ENCODE results near the gene PNPLA1. TPM values are rescaled to one million over a fixed set of nuclear protein-coding genes. Genes with fewer than 3 reads are reported as not detected.

Gene PNPLA1
- total RNA-seq, 1 experiment from 2014 or later: 0.10 TPM

DNA sequence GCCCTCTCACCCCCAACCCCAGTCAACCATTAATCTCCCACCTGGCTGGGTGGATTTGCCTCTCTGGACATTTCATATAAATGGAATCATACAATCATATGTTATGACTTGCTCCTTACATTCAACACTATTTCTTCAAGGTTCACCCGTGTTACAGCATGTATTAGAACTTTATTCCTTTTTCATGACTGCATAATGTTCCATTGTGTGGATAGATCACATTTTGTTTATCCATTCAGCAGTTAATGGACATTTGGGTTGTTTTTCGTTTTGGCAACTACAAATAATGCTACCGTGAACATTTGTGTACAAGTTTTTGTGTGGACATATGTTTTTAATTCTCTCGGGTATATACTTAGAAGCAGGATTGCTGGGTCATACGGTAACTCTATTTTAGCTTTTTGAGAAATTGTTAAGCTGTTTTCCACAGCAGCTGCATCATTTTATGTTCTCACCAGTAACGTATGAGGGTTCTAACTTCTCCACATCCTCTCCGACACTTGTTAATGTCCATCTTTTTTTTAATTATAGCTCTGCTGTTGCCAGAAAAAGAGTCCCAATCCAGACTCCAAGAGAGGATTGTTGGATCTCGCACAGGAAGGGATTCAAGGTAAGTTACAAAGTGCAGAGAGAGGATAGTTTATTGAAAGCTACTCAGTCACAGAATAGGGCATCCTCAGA is 82.8 kb downstream of the PNPLA1 start:
- H3K79me2 ChIP-seq (ENCODE audit: insufficient read depth, low read length): no peaks in the 10 kb centered on the region
- H3K27ac ChIP-seq (ENCODE audit: low read depth, low read length): no peak overlapping the region
- H3K9me2 ChIP-seq (ENCODE audit: insufficient read depth): no peaks in the 10 kb centered on the region
- H4K20me1 ChIP-seq (ENCODE audit: insufficient read depth): no peaks in the 10 kb centered on the region
- H3K27me3 ChIP-seq (ENCODE audit: insufficient read depth, low read length): no peaks in the 10 kb centered on the region
- no peak for ATAC-seq
- no peak overlapping the region for H3K4me3 ChIP-seq (replicated peaks in 1 of 2; ENCODE audit: low read depth in 1 of 2, low read length in 2 of 2)
- intact Hi-C loops (cut with micrococcal nuclease): no loop called here
- DNase-seq (ENCODE audit: low read depth, low spot score): no peak
- RAD21 ChIA-PET (ENCODE audit: low non-redundant PET in 1 of 2, low total read pairs in 2 of 2, uncharacterized antibody in 2 of 2, unreplicated experiment in 2 of 2): no interaction called here
- H2AFZ ChIP-seq (ENCODE audit: low read depth, low read length, poor library complexity, severe bottlenecking): no peak overlapping the region
- H3K9me3 ChIP-seq (ENCODE audit: control insufficient read depth in 1 of 2, insufficient read depth in 1 of 2, low read depth in 1 of 2, low read length in 2 of 2): peaks cover 0 to 5% of the 10 kb centered on the region in 2 experiments; a peak in 1 of 4 replicates
- POLR2A ChIA-PET: no interaction called here
- no peaks in the 10 kb centered on the region for H3K36me3 ChIP-seq (ENCODE audit: control insufficient read depth in 1 of 2, insufficient read depth in 2 of 2, low read length in 2 of 2)
- H3K4me1 ChIP-seq (ENCODE audit: control insufficient read depth in 1 of 2, insufficient read depth in 2 of 2, low read length in 2 of 2): peaks cover 0 to 10% of the 10 kb centered on the region in 2 experiments; a peak in 1 of 4 replicates
- no peak overlapping the region for H3K9ac ChIP-seq (ENCODE audit: low read length)
- TF ChIP-seq, protein P1, sequence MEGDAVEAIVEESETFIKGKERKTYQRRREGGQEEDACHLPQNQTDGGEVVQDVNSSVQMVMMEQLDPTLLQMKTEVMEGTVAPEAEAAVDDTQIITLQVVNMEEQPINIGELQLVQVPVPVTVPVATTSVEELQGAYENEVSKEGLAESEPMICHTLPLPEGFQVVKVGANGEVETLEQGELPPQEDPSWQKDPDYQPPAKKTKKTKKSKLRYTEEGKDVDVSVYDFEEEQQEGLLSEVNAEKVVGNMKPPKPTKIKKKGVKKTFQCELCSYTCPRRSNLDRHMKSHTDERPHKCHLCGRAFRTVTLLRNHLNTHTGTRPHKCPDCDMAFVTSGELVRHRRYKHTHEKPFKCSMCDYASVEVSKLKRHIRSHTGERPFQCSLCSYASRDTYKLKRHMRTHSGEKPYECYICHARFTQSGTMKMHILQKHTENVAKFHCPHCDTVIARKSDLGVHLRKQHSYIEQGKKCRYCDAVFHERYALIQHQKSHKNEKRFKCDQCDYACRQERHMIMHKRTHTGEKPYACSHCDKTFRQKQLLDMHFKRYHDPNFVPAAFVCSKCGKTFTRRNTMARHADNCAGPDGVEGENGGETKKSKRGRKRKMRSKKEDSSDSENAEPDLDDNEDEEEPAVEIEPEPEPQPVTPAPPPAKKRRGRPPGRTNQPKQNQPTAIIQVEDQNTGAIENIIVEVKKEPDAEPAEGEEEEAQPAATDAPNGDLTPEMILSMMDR (IDR thresholded peaks at IDR 0.05 in 2 of 3, conservative IDR thresholded peaks at IDR 0.05 in 1 of 3; ENCODE audit: borderline replicate concordance in 1 of 3, insufficient read depth in 1 of 3, low read depth in 2 of 3, low read length in 2 of 3): no peak
- no peak for TF ChIP-seq EZH2 (IDR thresholded peaks at IDR 0.05)
- TF ChIP-seq, protein P2, sequence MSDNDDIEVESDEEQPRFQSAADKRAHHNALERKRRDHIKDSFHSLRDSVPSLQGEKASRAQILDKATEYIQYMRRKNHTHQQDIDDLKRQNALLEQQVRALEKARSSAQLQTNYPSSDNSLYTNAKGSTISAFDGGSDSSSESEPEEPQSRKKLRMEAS (IDR thresholded peaks at IDR 0.05): no peak
- no peak for TF ChIP-seq EGR1 (IDR thresholded peaks at IDR 0.05; ENCODE audit: low read depth)
- TF ChIP-seq CEBPB (IDR thresholded peaks at IDR 0.05; ENCODE audit: low read depth): no peak
- TF ChIP-seq ATF3 (IDR thresholded peaks at IDR 0.05): no peak
- no peak for TF ChIP-seq TCF7L2 (IDR thresholded peaks at IDR 0.05; ENCODE audit: borderline replicate concordance, extremely low read depth, insufficient read depth, insufficient read length)
- TF ChIP-seq, protein P3, sequence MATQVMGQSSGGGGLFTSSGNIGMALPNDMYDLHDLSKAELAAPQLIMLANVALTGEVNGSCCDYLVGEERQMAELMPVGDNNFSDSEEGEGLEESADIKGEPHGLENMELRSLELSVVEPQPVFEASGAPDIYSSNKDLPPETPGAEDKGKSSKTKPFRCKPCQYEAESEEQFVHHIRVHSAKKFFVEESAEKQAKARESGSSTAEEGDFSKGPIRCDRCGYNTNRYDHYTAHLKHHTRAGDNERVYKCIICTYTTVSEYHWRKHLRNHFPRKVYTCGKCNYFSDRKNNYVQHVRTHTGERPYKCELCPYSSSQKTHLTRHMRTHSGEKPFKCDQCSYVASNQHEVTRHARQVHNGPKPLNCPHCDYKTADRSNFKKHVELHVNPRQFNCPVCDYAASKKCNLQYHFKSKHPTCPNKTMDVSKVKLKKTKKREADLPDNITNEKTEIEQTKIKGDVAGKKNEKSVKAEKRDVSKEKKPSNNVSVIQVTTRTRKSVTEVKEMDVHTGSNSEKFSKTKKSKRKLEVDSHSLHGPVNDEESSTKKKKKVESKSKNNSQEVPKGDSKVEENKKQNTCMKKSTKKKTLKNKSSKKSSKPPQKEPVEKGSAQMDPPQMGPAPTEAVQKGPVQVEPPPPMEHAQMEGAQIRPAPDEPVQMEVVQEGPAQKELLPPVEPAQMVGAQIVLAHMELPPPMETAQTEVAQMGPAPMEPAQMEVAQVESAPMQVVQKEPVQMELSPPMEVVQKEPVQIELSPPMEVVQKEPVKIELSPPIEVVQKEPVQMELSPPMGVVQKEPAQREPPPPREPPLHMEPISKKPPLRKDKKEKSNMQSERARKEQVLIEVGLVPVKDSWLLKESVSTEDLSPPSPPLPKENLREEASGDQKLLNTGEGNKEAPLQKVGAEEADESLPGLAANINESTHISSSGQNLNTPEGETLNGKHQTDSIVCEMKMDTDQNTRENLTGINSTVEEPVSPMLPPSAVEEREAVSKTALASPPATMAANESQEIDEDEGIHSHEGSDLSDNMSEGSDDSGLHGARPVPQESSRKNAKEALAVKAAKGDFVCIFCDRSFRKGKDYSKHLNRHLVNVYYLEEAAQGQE (IDR thresholded peaks at IDR 0.05; ENCODE audit: low read depth): no peak
- TF ChIP-seq POLR2A (IDR thresholded peaks at IDR 0.05; ENCODE audit: borderline replicate concordance, extremely low read depth, insufficient read depth, insufficient read length): no peak
- TF ChIP-seq POLR2AphosphoS5 (IDR thresholded peaks at IDR 0.05; ENCODE audit: low read depth, low read length): no peak
- BruUV-seq (replicated peaks): no TSS peak
- CTCF ChIA-PET: interaction anchor here (0.7 to 2.1 kb wide), 3 partner anchors 12 to 430 kb away, joined by 3 to 8 read pairs (median 4); no protein-coding TSS in a partner anchor
- H3K4me2 ChIP-seq (ENCODE audit: low read length): no peak overlapping the region

Measured in HCT116 (cell line).